Nephron progenitor cell (in vitro differentiated cells): Measurements from ENCODE around the gene TRIM54.
"Not testable (repeated sequence)": the region's sequence is repeated elsewhere in the genome, so short reads cannot be mapped to it uniquely, and the experiment has no call there.

Experiments
- DNase-seq: peaks from one replicate; pipeline ENCODE4 v3.0.0; 2021
- H3K27ac Mint-ChIP-seq: 2 replicates; pipeline ENCODE4 v1.8.0; 2021; ENCODE audit warnings: mild to moderate bottlenecking, moderate library complexity, mixed read lengths
- H3K27me3 Mint-ChIP-seq: 2 replicates; pipeline ENCODE4 v1.8.0; 2021; ENCODE audit warnings: mild to moderate bottlenecking, low read depth, mixed read lengths; ENCODE audit not compliant: poor library complexity
- H3K36me3 Mint-ChIP-seq: 2 replicates; pipeline ENCODE4 v1.8.0; 2021; ENCODE audit warnings: low read depth, mixed read lengths
- H3K4me1 Mint-ChIP-seq: 2 replicates; pipeline ENCODE4 v1.8.0; 2021; ENCODE audit warnings: mixed read lengths
- H3K4me3 Mint-ChIP-seq: 2 replicates; pipeline ENCODE4 v1.8.0; 2021; ENCODE audit warnings: mild to moderate bottlenecking, moderate library complexity, mixed read lengths
- H3K9me3 Mint-ChIP-seq: 2 replicates; pipeline ENCODE4 v1.8.0; 2021; ENCODE audit warnings: mild to moderate bottlenecking, moderate library complexity, mixed read lengths
- CTCF ChIP-seq: fragments of 200-600 bp; sonication (generic); IDR thresholded peaks from 2 replicates; pipeline ENCODE4 v1.5.0; 2021; ENCODE audit warnings: antibody characterized with exemption

TRIM54 gene

DNA sequence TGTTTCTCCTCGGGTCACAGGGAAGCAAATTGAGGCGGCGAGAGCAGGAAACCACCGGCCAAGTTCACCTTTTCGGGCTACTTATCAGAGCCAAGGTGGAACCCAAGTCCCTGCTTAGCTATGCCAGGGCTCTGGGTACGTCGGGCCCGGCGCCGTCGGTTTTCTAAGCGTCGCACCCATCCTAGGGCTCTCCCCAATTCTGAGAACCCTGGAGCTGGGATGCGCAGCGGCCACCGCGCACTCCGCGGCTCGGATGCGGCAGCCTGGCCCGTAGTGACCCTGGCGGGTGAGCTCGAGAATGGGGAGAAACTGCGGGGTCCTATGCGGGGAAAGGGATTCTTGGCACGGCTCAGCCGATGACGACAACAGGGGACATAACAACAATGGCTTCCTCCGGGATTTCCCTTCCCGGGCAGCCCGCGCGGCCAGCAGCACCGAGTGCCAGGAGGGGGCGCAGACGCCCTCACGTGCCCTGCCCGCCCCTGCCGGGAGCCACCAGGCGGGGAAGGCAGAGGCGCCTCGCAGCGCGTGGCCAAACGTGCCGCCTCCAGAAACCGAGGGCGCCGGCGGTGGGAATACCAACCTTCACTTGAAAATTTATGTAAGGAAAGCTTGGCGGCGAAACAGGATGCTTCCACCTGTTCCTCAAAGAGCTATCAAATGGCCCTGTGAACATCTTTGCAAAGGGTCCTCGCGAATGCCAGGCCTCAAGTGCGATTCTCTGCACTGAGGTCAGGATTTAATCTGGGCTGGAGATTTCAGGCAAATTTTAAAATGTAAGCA is 17.3 kb upstream of the TRIM54 start:
- Mint-ChIP-seq H3K4me3 (peak overlapping the region; percentile 74), H3K27ac (no peak overlapping the region)

GRCh38 chr2:27265536-27265870 is 16.7 kb upstream of the TRIM54 start:
- H3K27ac Mint-ChIP-seq, result no peak overlapping the region
- TF ChIP-seq CTCF, result no peak
- peak overlapping the region; percentile 24 for H3K4me3 Mint-ChIP-seq
- peaks cover 34% of the 10 kb centered on the region for H3K4me1 Mint-ChIP-seq
- H3K9me3 Mint-ChIP-seq, result no peaks in the 10 kb centered on the region
- H3K36me3 Mint-ChIP-seq, result no peaks in the 10 kb centered on the region
- no peak for DNase-seq
- peaks cover 16% of the 10 kb centered on the region for H3K27me3 Mint-ChIP-seq

More for the DNA sequence above, 17.3 kb upstream of the TRIM54 start:
- Mint-ChIP-seq H3K27me3 (peaks cover 22% of the 10 kb centered on the region), H3K4me1 (peaks cover 34% of the 10 kb centered on the region), H3K36me3 (no peaks in the 10 kb centered on the region), H3K9me3 (no peaks in the 10 kb centered on the region)
- TF ChIP-seq CTCF, result peak; percentile 64
- peak; percentile 84 for DNase-seq

DNA sequence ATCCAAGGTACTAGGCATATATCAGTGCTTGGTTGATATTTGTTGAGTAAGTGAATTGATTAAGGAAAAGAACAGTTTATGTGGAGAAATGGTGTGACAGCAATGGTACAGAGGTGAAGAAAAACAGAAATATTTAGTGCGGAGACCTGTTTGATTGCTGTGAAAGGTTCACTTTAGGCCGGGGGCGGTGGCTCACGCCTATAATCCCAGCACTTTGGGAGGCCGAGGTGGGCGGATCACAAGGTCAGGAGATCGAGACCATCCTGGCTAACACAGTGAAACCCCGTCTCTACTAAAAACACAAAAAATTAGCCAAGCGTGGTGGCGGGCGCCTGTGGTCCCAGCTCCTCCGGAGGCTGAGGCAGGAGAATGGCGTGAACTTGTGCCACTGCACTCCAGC is 13.9 kb upstream of the TRIM54 start:
- H3K27ac Mint-ChIP-seq, H3K36me3 Mint-ChIP-seq, H3K9me3 Mint-ChIP-seq, DNase-seq, H3K4me3 Mint-ChIP-seq: not testable (repeated sequence)
- peaks cover 11% of the 10 kb centered on the region for H3K27me3 Mint-ChIP-seq
- peaks cover 34% of the 10 kb centered on the region for H3K4me1 Mint-ChIP-seq

DNA sequence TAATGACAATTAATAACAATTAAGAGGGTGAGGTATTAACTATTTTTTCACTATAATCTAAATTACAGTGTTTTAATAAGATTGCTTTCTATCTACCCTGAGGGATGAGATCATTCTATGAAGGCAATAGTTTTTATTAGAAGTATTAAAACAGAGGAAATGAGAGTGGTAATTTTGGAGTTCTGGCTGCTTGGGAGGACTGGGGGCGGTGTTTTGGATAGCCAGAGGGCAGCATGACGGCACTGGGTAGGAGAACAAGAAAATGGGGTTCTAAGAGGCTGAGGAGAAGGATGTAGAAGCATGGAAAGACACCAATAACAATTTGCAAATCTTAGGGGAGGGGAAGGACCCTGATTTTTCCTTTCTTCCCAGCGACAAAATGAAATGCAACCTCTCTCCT is 12.1 kb upstream of the TRIM54 start:
- TF ChIP-seq CTCF, result no peak
- no peak overlapping the region for H3K27ac Mint-ChIP-seq
- no peak for DNase-seq
- H3K36me3 Mint-ChIP-seq, result no peaks in the 10 kb centered on the region
- no peaks in the 10 kb centered on the region for H3K9me3 Mint-ChIP-seq
- peaks cover 28% of the 10 kb centered on the region for H3K4me1 Mint-ChIP-seq
- H3K4me3 Mint-ChIP-seq, result no peak overlapping the region
- peaks cover 22% of the 10 kb centered on the region for H3K27me3 Mint-ChIP-seq

DNA sequence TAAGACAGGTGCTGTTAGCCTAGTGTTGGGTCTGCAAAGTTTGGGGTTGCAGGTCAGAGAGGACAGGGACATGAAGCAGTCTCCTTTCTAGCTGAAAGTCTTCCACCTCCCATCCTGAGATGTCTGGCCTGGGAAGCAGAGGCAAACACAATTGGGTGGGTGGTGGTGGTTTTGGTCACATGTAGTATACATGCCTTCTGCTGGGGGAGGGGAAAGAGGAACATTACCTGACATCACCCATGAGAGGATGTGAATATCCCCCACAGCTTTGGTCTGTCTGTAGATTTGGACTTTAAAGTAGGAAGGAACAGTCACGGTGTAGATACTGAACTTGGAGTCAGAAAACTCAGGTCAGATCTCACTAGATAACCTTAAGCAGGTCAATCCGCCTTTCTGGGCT is 11.6 kb upstream of the TRIM54 start:
- H3K9me3 Mint-ChIP-seq, result no peaks in the 10 kb centered on the region
- H3K27ac Mint-ChIP-seq, result no peak overlapping the region
- peaks cover 23% of the 10 kb centered on the region for H3K4me1 Mint-ChIP-seq
- H3K36me3 Mint-ChIP-seq, result no peaks in the 10 kb centered on the region
- TF ChIP-seq CTCF, result no peak
- H3K4me3 Mint-ChIP-seq, result no peak overlapping the region
- DNase-seq, result no peak
- H3K27me3 Mint-ChIP-seq, result peaks cover 23% of the 10 kb centered on the region

DNA sequence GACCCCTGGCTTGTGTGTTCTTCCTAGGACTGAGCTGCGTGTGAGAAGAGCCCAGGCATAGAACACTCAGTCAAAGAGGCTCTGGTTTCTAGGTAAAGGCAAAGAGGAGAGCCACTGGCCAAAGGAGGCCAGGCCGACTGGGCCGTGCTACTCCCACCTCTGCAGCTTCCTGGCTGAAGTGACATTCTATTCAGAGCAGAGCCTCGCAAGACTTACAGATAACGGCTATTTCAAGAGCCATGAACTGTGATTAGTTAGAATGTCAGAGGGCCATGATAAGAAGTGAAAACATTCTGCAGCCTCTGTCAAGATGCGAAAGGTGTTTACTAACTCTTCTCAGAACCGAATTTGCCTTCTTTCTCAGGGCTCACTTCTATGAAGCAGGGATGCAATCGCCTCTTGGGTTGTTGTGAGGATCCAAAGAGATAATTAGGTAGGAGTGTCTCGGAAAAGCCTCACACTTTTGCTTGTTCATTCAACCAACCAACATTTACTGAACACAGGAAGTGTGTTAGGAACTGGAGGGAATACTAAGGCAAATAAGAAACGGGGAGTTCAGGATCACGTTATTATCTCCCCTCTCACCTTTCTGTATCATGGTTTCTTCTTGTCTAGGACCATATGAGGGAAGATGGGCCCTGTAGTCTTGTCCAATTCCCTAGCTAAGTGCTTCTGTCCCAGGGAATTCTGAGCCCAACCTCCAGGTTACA is 10.4 kb upstream of the TRIM54 start:
- no peak overlapping the region for H3K4me3 Mint-ChIP-seq
- H3K36me3 Mint-ChIP-seq, result no peaks in the 10 kb centered on the region
- H3K9me3 Mint-ChIP-seq, result no peaks in the 10 kb centered on the region
- H3K27ac Mint-ChIP-seq, result no peak overlapping the region
- no peak for DNase-seq
- peaks cover 23% of the 10 kb centered on the region for H3K4me1 Mint-ChIP-seq
- no peak for TF ChIP-seq CTCF
- H3K27me3 Mint-ChIP-seq, result peaks cover 33% of the 10 kb centered on the region

DNA sequence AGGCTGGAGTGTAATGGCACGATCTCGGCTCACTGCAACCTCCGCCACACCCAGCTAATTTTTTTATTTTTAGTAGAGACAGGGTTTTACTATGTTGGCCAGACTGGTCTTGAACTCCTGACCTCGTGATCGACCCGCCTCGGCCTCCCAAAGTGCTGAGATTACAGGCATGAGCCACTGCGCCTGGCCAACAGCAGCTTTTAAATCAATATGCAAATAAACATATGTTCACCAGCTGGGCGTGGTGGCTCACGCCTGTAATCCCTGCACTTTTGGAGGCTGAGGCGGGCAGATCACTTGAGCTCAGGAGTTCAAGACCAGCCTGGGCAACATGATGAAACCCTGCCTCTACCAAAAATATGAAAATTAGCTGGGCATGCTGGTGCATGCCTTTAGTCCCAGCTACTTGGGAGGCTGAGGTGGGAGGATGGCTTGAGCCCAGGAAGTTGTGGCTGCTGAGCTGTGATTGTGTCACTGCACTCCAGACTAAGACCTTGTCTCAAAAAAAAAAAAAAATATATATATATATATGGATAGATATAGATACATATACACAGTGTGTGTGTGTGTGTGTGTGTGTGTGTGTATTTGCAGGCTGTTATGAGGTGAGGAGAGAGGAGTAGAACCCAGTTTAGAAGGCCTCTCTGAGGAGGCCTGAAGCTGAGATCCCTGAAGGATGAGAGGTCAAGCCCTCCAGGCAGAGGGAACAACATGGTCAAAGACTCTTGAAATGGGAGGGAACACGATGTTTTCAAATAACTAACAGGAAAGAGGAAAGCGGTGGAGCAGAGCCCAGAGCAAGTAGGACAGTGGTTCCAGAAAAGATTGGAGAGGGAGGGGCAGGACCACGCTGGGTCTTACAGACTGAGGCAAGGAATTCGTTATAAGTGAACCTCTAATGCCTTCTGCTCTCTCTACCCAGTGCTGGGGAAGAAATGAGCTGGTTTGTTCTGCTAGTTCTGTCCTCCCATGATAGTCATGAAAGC is 9.4 kb upstream of the TRIM54 start:
- H3K4me3 Mint-ChIP-seq, H3K36me3 Mint-ChIP-seq, H3K9me3 Mint-ChIP-seq, DNase-seq, H3K27ac Mint-ChIP-seq: not testable (repeated sequence)
- Mint-ChIP-seq H3K27me3 (peaks cover 43% of the 10 kb centered on the region), H3K4me1 (peaks cover 28% of the 10 kb centered on the region)
